ENCODE data around the gene MCOLN1. TPM values are rescaled to one million over a fixed set of nuclear protein-coding genes. Genes with fewer than 3 reads are reported as not detected.

The MCOLN1 gene
- total and polyA plus RNA-seq, 9 of the 15 experiments (the other 6 are each of a cell fraction or from before 2014, with no cell fraction given), result 0.25 to 15.4 (median 7.1) TPM

DNA sequence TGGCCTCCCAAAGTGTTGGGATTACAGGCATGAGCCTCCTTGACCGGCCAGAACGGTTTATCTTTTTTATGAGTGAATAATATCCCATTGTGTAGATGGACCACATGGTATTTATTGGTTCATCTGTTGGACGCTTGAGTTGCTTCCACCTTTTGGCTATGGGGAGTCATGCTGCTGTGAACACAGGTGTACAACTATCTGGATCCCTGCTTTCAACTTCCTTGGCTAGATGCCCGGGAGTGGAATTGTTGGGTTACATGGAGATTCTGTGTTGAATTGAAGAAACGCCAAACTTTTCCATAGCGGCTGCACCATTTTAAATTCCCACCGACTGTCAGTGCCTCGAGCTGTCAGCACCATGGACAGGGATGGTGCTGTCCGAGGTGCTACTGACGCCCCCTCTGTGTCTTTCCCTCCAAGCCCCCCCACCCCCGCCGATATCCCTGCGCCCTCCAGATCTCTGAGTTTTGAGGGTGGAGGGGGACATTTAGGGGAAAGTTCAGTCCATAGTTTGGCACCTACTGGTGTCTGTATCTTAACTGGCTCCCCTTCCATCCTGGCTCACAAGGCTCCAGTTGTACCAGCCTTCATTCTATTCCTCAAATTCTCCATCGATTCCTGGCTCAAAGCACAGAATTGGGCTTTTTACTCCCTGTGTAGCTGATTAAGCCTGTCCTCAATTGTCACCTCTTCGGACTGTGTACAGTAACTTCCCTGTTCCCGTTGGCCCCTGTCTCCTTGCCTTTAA lies 40.4 kb downstream of the MCOLN1 start (continued):
- TF ChIP-seq, protein P1, sequence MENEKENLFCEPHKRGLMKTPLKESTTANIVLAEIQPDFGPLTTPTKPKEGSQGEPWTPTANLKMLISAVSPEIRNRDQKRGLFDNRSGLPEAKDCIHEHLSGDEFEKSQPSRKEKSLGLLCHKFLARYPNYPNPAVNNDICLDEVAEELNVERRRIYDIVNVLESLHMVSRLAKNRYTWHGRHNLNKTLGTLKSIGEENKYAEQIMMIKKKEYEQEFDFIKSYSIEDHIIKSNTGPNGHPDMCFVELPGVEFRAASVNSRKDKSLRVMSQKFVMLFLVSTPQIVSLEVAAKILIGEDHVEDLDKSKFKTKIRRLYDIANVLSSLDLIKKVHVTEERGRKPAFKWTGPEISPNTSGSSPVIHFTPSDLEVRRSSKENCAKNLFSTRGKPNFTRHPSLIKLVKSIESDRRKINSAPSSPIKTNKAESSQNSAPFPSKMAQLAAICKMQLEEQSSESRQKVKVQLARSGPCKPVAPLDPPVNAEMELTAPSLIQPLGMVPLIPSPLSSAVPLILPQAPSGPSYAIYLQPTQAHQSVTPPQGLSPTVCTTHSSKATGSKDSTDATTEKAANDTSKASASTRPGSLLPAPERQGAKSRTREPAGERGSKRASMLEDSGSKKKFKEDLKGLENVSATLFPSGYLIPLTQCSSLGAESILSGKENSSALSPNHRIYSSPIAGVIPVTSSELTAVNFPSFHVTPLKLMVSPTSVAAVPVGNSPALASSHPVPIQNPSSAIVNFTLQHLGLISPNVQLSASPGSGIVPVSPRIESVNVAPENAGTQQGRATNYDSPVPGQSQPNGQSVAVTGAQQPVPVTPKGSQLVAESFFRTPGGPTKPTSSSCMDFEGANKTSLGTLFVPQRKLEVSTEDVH (IDR thresholded peaks at IDR 0.05; ENCODE audit: low read depth, partially characterized antibody), result peak; percentile 72
- TF ChIP-seq FOXJ3 (CRISPR knock-in tag; IDR thresholded peaks at IDR 0.05) (peak; percentile 95), ZNF124 (CRISPR knock-in tag; IDR thresholded peaks at IDR 0.05) (peak; percentile 94), ZKSCAN3 (CRISPR knock-in tag; IDR thresholded peaks at IDR 0.05) (no peak), MEF2D (tag; conservative IDR thresholded peaks at IDR 0.05; ENCODE audit: low read depth) (0 out of 2 replicates have a peak, but pooled peaks have one; percentile 62), JUN (IDR thresholded peaks at IDR 0.05; ENCODE audit: borderline replicate concordance, low read depth, low read length) (no peak), JUN (CRISPR knock-in tag; IDR thresholded peaks at IDR 0.05; ENCODE audit: borderline replicate concordance) (peak; percentile 98), HEY1 (CRISPR knock-in tag; IDR thresholded peaks at IDR 0.05; ENCODE audit: borderline replicate concordance) (no peak), SAP30 (IDR thresholded peaks at IDR 0.05; ENCODE audit: borderline replicate concordance, insufficient read depth, low read depth, low read length, poor library complexity, severe bottlenecking) (peak; percentile 84), ZNF24 (IDR thresholded peaks at IDR 0.05) (no peak; the same call in 1 of the 2 replicates), NR1H2 (CRISPR knock-in tag; IDR thresholded peaks at IDR 0.05) (peak; percentile 99), STAG1 (CRISPR knock-in tag; IDR thresholded peaks at IDR 0.05; ENCODE audit: borderline replicate concordance) (peak; percentile 98), PTTG1 (tag; IDR thresholded peaks at IDR 0.05; ENCODE audit: low read depth) (peak; percentile 66; the same call in 1 of the 2 replicates)
- TF ChIP-seq, protein P2, sequence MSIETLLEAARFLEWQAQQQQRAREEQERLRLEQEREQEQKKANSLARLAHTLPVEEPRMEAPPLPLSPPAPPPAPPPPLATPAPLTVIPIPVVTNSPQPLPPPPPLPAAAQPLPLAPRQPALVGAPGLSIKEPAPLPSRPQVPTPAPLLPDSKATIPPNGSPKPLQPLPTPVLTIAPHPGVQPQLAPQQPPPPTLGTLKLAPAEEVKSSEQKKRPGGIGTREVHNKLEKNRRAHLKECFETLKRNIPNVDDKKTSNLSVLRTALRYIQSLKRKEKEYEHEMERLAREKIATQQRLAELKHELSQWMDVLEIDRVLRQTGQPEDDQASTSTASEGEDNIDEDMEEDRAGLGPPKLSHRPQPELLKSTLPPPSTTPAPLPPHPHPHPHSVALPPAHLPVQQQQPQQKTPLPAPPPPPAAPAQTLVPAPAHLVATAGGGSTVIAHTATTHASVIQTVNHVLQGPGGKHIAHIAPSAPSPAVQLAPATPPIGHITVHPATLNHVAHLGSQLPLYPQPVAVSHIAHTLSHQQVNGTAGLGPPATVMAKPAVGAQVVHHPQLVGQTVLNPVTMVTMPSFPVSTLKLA (conservative IDR thresholded peaks at IDR 0.05), result peak; percentile 48 to 75
- TF ChIP-seq, protein P3, sequence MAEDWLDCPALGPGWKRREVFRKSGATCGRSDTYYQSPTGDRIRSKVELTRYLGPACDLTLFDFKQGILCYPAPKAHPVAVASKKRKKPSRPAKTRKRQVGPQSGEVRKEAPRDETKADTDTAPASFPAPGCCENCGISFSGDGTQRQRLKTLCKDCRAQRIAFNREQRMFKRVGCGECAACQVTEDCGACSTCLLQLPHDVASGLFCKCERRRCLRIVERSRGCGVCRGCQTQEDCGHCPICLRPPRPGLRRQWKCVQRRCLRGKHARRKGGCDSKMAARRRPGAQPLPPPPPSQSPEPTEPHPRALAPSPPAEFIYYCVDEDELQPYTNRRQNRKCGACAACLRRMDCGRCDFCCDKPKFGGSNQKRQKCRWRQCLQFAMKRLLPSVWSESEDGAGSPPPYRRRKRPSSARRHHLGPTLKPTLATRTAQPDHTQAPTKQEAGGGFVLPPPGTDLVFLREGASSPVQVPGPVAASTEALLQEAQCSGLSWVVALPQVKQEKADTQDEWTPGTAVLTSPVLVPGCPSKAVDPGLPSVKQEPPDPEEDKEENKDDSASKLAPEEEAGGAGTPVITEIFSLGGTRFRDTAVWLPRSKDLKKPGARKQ (CRISPR knock-in tag; IDR thresholded peaks at IDR 0.05), result no peak
- TF ChIP-seq, protein P4, sequence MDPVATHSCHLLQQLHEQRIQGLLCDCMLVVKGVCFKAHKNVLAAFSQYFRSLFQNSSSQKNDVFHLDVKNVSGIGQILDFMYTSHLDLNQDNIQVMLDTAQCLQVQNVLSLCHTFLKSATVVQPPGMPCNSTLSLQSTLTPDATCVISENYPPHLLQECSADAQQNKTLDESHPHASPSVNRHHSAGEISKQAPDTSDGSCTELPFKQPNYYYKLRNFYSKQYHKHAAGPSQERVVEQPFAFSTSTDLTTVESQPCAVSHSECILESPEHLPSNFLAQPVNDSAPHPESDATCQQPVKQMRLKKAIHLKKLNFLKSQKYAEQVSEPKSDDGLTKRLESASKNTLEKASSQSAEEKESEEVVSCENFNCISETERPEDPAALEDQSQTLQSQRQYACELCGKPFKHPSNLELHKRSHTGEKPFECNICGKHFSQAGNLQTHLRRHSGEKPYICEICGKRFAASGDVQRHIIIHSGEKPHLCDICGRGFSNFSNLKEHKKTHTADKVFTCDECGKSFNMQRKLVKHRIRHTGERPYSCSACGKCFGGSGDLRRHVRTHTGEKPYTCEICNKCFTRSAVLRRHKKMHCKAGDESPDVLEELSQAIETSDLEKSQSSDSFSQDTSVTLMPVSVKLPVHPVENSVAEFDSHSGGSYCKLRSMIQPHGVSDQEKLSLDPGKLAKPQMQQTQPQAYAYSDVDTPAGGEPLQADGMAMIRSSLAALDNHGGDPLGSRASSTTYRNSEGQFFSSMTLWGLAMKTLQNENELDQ (CRISPR knock-in tag; IDR thresholded peaks at IDR 0.05; ENCODE audit: borderline replicate concordance), result peak; percentile 99
- TF ChIP-seq, protein P5, sequence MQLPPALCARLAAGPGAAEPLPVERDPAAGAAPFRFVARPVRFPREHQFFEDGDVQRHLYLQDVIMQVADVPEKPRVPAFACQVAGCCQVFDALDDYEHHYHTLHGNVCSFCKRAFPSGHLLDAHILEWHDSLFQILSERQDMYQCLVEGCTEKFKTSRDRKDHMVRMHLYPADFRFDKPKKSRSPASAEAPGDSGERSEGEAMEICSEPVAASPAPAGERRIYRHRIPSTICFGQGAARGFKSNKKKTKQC (CRISPR knock-in tag; IDR thresholded peaks at IDR 0.05), result peak; percentile 100

Data from K562 (cell line).